ENCODE measurements around the gene RMRP.

Gene RMRP

GRCh38 chr9:35657546-35658136 is at the start of gene RMRP:
Gene RMRP (minus strand): TSS chr9:35658019.
- DNase-seq (ENCODE audit: low read depth), result peak; percentile 88

- no peak for DNase-seq (ENCODE audit: low read depth)
Observed at GRCh38 chr9:35706951-35707350, 49.1 kb upstream of the RMRP start.

- no peak for DNase-seq (ENCODE audit: low read depth)
Observed at GRCh38 chr9:35705836-35706430, 48.1 kb upstream of the RMRP start.

- DNase-seq (ENCODE audit: low read depth), result no peak
Observed at GRCh38 chr9:35705372-35705771, 47.6 kb upstream of the RMRP start.

GRCh38 chr9:35703906-35704672 is 46.3 kb upstream of the RMRP start:
- no peak for DNase-seq (ENCODE audit: low read depth)

GRCh38 chr9:35702696-35703095 is 44.9 kb upstream of the RMRP start:
- no peak for DNase-seq (ENCODE audit: low read depth)

GRCh38 chr9:35700942-35701341 is 43.1 kb upstream of the RMRP start:
- no peak for DNase-seq (ENCODE audit: low read depth)

GRCh38 chr9:35700031-35700430 is 42.2 kb upstream of the RMRP start:
- DNase-seq (ENCODE audit: low read depth), result no peak

GRCh38 chr9:35698231-35698630 is 40.4 kb upstream of the RMRP start:
- DNase-seq (ENCODE audit: low read depth), result no peak

- no peak for DNase-seq (ENCODE audit: low read depth)
Observed at GRCh38 chr9:35697486-35697885, 39.7 kb upstream of the RMRP start.

GRCh38 chr9:35696520-35697215 is 38.8 kb upstream of the RMRP start:
- no peak for DNase-seq (ENCODE audit: low read depth)

GRCh38 chr9:35695943-35696401 is 38.2 kb upstream of the RMRP start:
- DNase-seq (ENCODE audit: low read depth), result no peak

GRCh38 chr9:35691757-35692301 is 34.0 kb upstream of the RMRP start:
- DNase-seq (ENCODE audit: low read depth), result no peak

- no peak for DNase-seq (ENCODE audit: low read depth)
Observed at GRCh38 chr9:35691334-35691650, 33.5 kb upstream of the RMRP start.

- DNase-seq (ENCODE audit: low read depth), result peak; percentile 8
Observed at GRCh38 chr9:35690614-35691333, 33.0 kb upstream of the RMRP start.

- DNase-seq (ENCODE audit: low read depth), result no peak
Observed at GRCh38 chr9:35690294-35690613, 32.4 kb upstream of the RMRP start.

GRCh38 chr9:35689542-35690293 is 31.9 kb upstream of the RMRP start, which contains the start of gene TPM2:
Gene TPM2 (minus strand): TSS chr9:35689925. CDS start chr9:35689817, 108 bp downstream.
- DNase-seq (ENCODE audit: low read depth), result no peak

- DNase-seq (ENCODE audit: low read depth), result no peak
Observed at GRCh38 chr9:35688558-35689541, 31.0 kb upstream of the RMRP start.

- no peak for DNase-seq (ENCODE audit: low read depth)
Observed at GRCh38 chr9:35687972-35688557, 30.2 kb upstream of the RMRP start.

- DNase-seq (ENCODE audit: low read depth), result no peak
Observed at GRCh38 chr9:35687306-35687705, 29.5 kb upstream of the RMRP start.
